ENCODE data around the gene KLHL36.
A peak's percentile ranks its signal among the peaks of the same experiment; 100 is the strongest.

Gene KLHL36

GRCh38 chr16:84647828-84648594 is at the start of gene KLHL36:
Gene KLHL36 (plus strand): TSS chr16:84648511. CDS start chr16:84650868, 2,357 bp downstream.
- Histone ChIP-seq H3K9me3 (ENCODE audit: insufficient read depth, low read depth, low read length) (no peaks in the 10 kb centered on the region), H3K79me2 (ENCODE audit: insufficient read depth, low read length) (peaks cover 9% of the 10 kb centered on the region; the same call in 1 of the 2 replicates), H3K27me3 (ENCODE audit: insufficient read depth, low read length, poor library complexity, severe bottlenecking) (no peaks in the 10 kb centered on the region), H3F3A (ENCODE audit: low read depth) (0 out of 2 replicates have a peak, but pooled peaks cover 3% of the 10 kb centered on the region), H4K20me1 (ENCODE audit: insufficient read depth, low read length, poor library complexity, severe bottlenecking) (no peaks in the 10 kb centered on the region), H3K36me3 (ENCODE audit: insufficient read depth, low read length) (no peaks in the 10 kb centered on the region), H3K4me3 (ENCODE audit: low read length, poor library complexity, severe bottlenecking) (peak within 1 kb of the TSS; percentile 78), H3K9me2 (replicated peaks; ENCODE audit: low read depth, low read length) (no peaks in the 10 kb centered on the region), H3K9ac (ENCODE audit: low read depth, low read length, poor library complexity, severe bottlenecking) (peak within 1 kb of the TSS; percentile 70), H3K4me2 (ENCODE audit: low read depth, low read length, poor library complexity, severe bottlenecking) (peak within 1 kb of the TSS; percentile 95), H3K4me1 (ENCODE audit: insufficient read depth, low read length, poor library complexity, severe bottlenecking) (peaks cover 25% of the 10 kb centered on the region), H2AFZ (ENCODE audit: low read length) (peak within 1 kb of the TSS; percentile 98)
- TF ChIP-seq CTCF (conservative IDR thresholded peaks at IDR 0.05; ENCODE audit: low read length) (no peak), EZH2phosphoT487 (IDR thresholded peaks at IDR 0.05; ENCODE audit: borderline replicate concordance) (no peak)

- no peaks in the 10 kb centered on the region for H3K9me2 ChIP-seq (replicated peaks; ENCODE audit: low read depth, low read length)
- no peaks in the 10 kb centered on the region for H3F3A ChIP-seq (ENCODE audit: low read depth)
- H3K4me1 ChIP-seq (ENCODE audit: insufficient read depth, low read length, poor library complexity, severe bottlenecking) = peaks cover 27% of the 10 kb centered on the region
- TF ChIP-seq CTCF (conservative IDR thresholded peaks at IDR 0.05; ENCODE audit: low read length) (no peak), EZH2phosphoT487 (IDR thresholded peaks at IDR 0.05; ENCODE audit: borderline replicate concordance) (no peak)
- H3K27me3 ChIP-seq (ENCODE audit: insufficient read depth, low read length, poor library complexity, severe bottlenecking) = no peaks in the 10 kb centered on the region
- H3K36me3 ChIP-seq (ENCODE audit: insufficient read depth, low read length) = no peaks in the 10 kb centered on the region
- H2AFZ ChIP-seq (ENCODE audit: low read length) = no peak overlapping the region; the same call in 1 of the 2 replicates
- H3K4me2 ChIP-seq (ENCODE audit: low read depth, low read length, poor library complexity, severe bottlenecking) = no peak overlapping the region
- H3K9me3 ChIP-seq (ENCODE audit: insufficient read depth, low read depth, low read length) = no peaks in the 10 kb centered on the region
- no peaks in the 10 kb centered on the region for H4K20me1 ChIP-seq (ENCODE audit: insufficient read depth, low read length, poor library complexity, severe bottlenecking)
- no peak overlapping the region for H3K9ac ChIP-seq (ENCODE audit: low read depth, low read length, poor library complexity, severe bottlenecking)
- no peaks in the 10 kb centered on the region for H3K79me2 ChIP-seq (ENCODE audit: insufficient read depth, low read length)
- no peak overlapping the region for H3K4me3 ChIP-seq (ENCODE audit: low read length, poor library complexity, severe bottlenecking)
Observed at GRCh38 chr16:84599521-84600202, 48.6 kb upstream of the KLHL36 start.

DNA sequence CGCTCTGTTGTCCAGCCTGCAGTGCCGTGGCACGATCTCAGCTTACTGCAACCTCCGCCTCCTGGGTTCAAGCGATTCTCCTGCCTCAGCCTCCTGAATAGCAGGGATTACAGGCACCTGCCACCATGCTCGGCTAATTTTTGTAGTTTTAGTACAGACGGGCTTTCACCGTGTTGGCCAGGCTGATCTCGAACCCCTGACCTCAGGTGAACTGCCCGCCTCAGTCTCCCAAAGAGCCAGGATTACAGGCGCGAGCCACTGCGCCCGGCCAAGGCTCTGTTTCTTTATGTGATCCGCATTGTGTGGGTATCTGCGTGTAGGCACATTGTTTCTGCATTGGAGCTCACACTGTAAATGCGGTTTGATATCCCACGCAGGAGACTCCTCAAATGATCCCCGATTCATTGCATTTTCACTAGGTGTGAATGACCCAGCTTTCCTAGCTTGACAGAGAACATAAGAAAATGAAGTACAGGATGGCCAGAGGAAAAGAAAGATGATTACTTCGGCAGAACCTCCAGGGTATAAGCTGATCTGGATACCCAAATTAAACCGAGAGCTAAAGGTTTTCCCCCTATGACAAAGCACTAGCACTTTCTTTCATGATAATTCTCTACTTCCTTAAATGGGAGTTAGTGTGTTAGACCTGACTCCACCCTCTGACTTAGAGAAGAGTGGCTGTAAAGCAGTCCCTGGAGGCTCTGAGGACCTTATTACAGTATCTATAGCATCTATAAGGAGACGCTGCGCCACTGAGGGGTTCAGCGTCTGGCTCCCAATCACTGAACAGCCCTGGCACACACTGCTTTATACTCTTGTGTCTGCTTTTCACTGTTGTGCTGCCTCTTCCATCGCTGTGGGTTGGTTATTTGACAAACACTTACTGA is 47.7 kb upstream of the KLHL36 start:
- H3K9me2 ChIP-seq (replicated peaks; ENCODE audit: low read depth, low read length) = no peaks in the 10 kb centered on the region
- H3K27me3 ChIP-seq (ENCODE audit: insufficient read depth, low read length, poor library complexity, severe bottlenecking) = no peaks in the 10 kb centered on the region
- no peaks in the 10 kb centered on the region for H3K79me2 ChIP-seq (ENCODE audit: insufficient read depth, low read length)
- no peaks in the 10 kb centered on the region for H4K20me1 ChIP-seq (ENCODE audit: insufficient read depth, low read length, poor library complexity, severe bottlenecking)
- H3K4me3 ChIP-seq (ENCODE audit: low read length, poor library complexity, severe bottlenecking) = no peak overlapping the region
- peak overlapping the region; percentile 14; the same call in 1 of the 2 replicates for H2AFZ ChIP-seq (ENCODE audit: low read length)
- H3K9me3 ChIP-seq (ENCODE audit: insufficient read depth, low read depth, low read length) = peaks cover 2% of the 10 kb centered on the region; the same call in 1 of the 2 replicates
- no peak overlapping the region for H3K9ac ChIP-seq (ENCODE audit: low read depth, low read length, poor library complexity, severe bottlenecking)
- H3K4me1 ChIP-seq (ENCODE audit: insufficient read depth, low read length, poor library complexity, severe bottlenecking) = peaks cover 27% of the 10 kb centered on the region
- H3F3A ChIP-seq (ENCODE audit: low read depth) = no peaks in the 10 kb centered on the region
- TF ChIP-seq EZH2phosphoT487 (IDR thresholded peaks at IDR 0.05; ENCODE audit: borderline replicate concordance) (no peak), CTCF (conservative IDR thresholded peaks at IDR 0.05; ENCODE audit: low read length) (no peak)
- H3K36me3 ChIP-seq (ENCODE audit: insufficient read depth, low read length) = no peaks in the 10 kb centered on the region
- H3K4me2 ChIP-seq (ENCODE audit: low read depth, low read length, poor library complexity, severe bottlenecking) = no peak overlapping the region

Data from Loucy (cell line).